Measurements from ENCODE around the gene SLC16A5. TPM values are rescaled to one million over a fixed set of nuclear protein-coding genes. Genes with fewer than 3 reads are reported as not detected.

SLC16A5 gene
- total and polyA plus RNA-seq, 8 donors, result 18.5 to 45.1 (median 23.9) TPM

GRCh38 chr17:75078284-75079022 lies 9.3 kb upstream of the SLC16A5 start:
- Histone ChIP-seq H3K27ac (peak overlapping the region; percentile 83 to 90), H3K4me1 (peaks cover 23 to 59% of the 10 kb centered on the region in 2 donors), H3K27me3 (no peaks in the 10 kb centered on the region), H3K4me3 (no peak overlapping the region), H3K9me3 (no peaks in the 10 kb centered on the region), H3K36me3 (no peaks in the 10 kb centered on the region)
- peak in 1 of 4 donors; percentile 69 for DNase-seq
- no peak for TF ChIP-seq CTCF (IDR thresholded peaks at IDR 0.05)
- peak; percentile 66 for ATAC-seq
- intact Hi-C loops (cut with DNase I), result no loop called here

DNA sequence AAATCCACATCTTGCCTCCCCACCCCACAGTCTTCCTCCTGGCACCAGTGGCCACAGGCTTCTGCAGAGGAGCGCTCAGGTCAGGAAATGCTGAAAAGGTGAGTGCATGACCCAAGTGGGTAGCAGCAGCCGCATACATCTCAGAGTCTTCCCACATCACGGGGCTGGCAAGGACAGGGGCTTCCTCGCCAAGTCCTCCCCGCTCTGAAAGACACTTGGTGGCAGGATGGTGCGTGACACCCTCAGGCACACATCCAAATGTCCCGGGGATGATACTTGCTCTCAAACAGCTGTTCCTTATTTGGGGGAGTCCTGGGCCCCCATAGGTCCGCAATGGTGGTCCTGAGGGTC lies 8.8 kb upstream of the SLC16A5 start:
- Histone ChIP-seq H3K27me3 (no peaks in the 10 kb centered on the region), H3K36me3 (no peaks in the 10 kb centered on the region), H3K27ac (peak overlapping the region; percentile 83 to 90), H3K4me3 (no peak overlapping the region), H3K4me1 (peaks cover 23 to 63% of the 10 kb centered on the region in 2 donors), H3K9me3 (no peaks in the 10 kb centered on the region)
- no peak for DNase-seq
- TF ChIP-seq CTCF (IDR thresholded peaks at IDR 0.05), result no peak
- intact Hi-C loops (cut with DNase I), result no loop called here
- ATAC-seq, result peak; percentile 13

GRCh38 chr17:75081611-75082540 lies 5.9 kb upstream of the SLC16A5 start:
- no peaks in the 10 kb centered on the region for H3K9me3 ChIP-seq
- H3K27ac ChIP-seq, result no peak overlapping the region
- no peak overlapping the region for H3K4me3 ChIP-seq
- intact Hi-C loops (cut with DNase I), result no loop called here
- H3K36me3 ChIP-seq, result no peaks in the 10 kb centered on the region
- DNase-seq, result no peak
- no peak for TF ChIP-seq CTCF (IDR thresholded peaks at IDR 0.05)
- no peaks in the 10 kb centered on the region for H3K27me3 ChIP-seq
- ATAC-seq, result no peak
- H3K4me1 ChIP-seq, result peaks cover 23 to 70% of the 10 kb centered on the region in 2 donors

GRCh38 chr17:75082683-75083082 lies 5.1 kb upstream of the SLC16A5 start:
- DNase-seq, result no peak
- H3K27ac ChIP-seq, result no peak overlapping the region
- no peak overlapping the region for H3K4me3 ChIP-seq
- H3K4me1 ChIP-seq, result peaks cover 22 to 69% of the 10 kb centered on the region in 2 donors
- H3K9me3 ChIP-seq, result no peaks in the 10 kb centered on the region
- H3K27me3 ChIP-seq, result no peaks in the 10 kb centered on the region
- no peak for ATAC-seq
- intact Hi-C loops (cut with DNase I), result no loop called here
- no peak for TF ChIP-seq CTCF (IDR thresholded peaks at IDR 0.05)
- H3K36me3 ChIP-seq, result no peaks in the 10 kb centered on the region

- TF ChIP-seq CTCF (IDR thresholded peaks at IDR 0.05), result no peak
- ATAC-seq, result no peak
- DNase-seq, result no peak
Observed at GRCh38 chr17:75084039-75084660, 3.6 kb upstream of the SLC16A5 start.

More at GRCh38 chr17:75084039-75084660, 3.6 kb upstream of the SLC16A5 start:
- Histone ChIP-seq H3K9me3 (no peaks in the 10 kb centered on the region), H3K27me3 (no peaks in the 10 kb centered on the region), H3K27ac (no peak overlapping the region), H3K36me3 (no peaks in the 10 kb centered on the region), H3K4me3 (no peak overlapping the region), H3K4me1 (peaks cover 14 to 67% of the 10 kb centered on the region in 2 donors)
- intact Hi-C loops (cut with DNase I), result no loop called here
